Fibroblast of the aortic adventitia (primary cell): ENCODE measurements around the gene PTPMT1. TPM values are rescaled to one million over a fixed set of nuclear protein-coding genes. Genes with fewer than 3 reads are reported as not detected.

Experiments
- DNase-seq: peaks from one replicate; pipeline ENCODE4 v3.0.0-alpha.2; 2010; ENCODE audit warnings: low read depth
- H3K4me3 ChIP-seq: 2 replicates; pipeline ENCODE4 v1.5.1; 2011; ENCODE audit warnings: low read depth, mild to moderate bottlenecking, control low read depth, low read length, moderate library complexity
- CTCF ChIP-seq: IDR thresholded peaks from 2 replicates; pipeline ENCODE4 v1.5.1; 2011; ENCODE audit warnings: mild to moderate bottlenecking, low read length, control low read depth, inconsistent platforms; ENCODE audit not compliant: insufficient read depth
- total RNA-seq: library from RNA; depleted of rRNA; stranded (reverse); fragments of >200 nt; gene quantifications from 2 replicates; pipeline ENCODE4 v1.2.3, GENCODE V29; 2012; ENCODE audit warnings: low replicate concordance

PTPMT1 gene
- total RNA-seq, 1 donor = 44.1 TPM

DNA sequence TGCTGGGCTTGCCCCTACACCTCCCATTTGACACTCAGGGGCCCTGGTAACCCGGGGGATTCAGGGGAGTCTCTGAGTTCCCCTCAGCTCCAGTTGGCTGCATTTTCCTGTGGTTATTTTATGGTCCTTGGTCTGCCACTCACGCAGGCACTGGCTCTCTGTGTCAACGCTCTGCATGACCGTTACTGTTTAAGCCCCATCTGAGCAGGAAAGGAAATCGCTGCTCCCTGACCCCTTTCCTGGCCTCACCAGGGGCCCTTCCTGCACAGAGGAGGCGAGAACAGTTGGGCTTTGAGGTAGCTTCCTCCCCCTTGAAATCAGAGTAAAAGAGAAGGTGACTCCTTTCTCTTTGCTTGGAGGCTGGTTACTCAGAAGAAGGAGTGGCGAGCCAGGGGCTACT is 26.4 kb downstream of the PTPMT1 start:
- H3K4me3 ChIP-seq = no peak overlapping the region
- DNase-seq = no peak
- TF ChIP-seq CTCF = no peak

DNA sequence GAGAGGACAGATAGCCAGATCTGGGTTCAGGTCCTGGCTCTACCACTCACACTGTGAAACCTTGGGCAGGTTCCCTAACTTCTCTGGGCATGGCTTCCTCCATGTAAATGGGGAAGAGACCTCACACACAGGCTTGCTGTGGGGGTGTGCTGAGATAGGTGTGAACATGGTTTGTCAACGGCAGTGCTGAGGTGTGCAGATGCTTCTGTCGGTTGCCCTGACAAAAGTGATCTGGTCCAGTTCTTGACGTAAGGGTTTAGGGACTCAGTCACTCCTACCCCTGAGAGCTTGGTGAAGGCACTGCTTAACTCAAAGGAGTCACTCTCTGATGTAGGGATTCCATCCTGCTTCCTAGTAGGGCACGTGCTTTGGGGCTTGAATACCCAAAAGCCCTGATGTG is 26.9 kb downstream of the PTPMT1 start:
- DNase-seq = no peak
- no peak for TF ChIP-seq CTCF
- no peak overlapping the region for H3K4me3 ChIP-seq

- no peak for TF ChIP-seq CTCF
- DNase-seq = no peak
- no peak overlapping the region for H3K4me3 ChIP-seq
These were observed 27.6 kb downstream of the PTPMT1 start for GRCh38 chr11:47592970-47593369.

DNA sequence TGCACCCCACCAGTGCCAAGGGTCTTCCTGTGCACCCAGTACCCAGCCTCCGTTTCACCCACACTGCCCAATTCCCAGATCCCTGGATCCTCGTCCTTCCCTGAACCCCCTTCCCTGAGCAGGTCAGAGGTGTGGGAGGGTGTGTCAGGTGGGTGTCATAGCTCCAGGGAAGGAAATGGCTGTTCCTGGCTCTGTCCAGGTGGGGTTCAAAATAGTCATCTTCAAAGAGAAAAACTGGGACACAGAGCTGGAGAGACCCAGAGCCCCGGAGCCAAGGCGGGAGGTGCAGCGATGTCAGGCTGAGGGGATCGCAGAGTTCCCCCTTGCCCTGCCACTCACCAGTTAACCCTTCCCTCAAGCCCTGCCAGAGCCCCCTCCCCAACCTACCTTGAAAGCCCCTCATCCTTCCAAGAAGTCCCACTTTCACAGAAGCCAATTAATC is 28.1 kb downstream of the PTPMT1 start:
- DNase-seq = no peak
- TF ChIP-seq CTCF = no peak
- H3K4me3 ChIP-seq = no peak overlapping the region

GRCh38 chr11:47593934-47594855 is 28.8 kb downstream of the PTPMT1 start, which contains the start of gene C1QTNF4:
Gene C1QTNF4 (minus strand): TSS chr11:47594411. CDS start chr11:47590810, 3,601 bp downstream.
- no peak for DNase-seq
- H3K4me3 ChIP-seq = peak within 1 kb of the TSS; percentile 42
- TF ChIP-seq CTCF = no peak

GRCh38 chr11:47595029-47595428 is 29.6 kb downstream of the PTPMT1 start:
- H3K4me3 ChIP-seq = no peak overlapping the region
- no peak for DNase-seq
- no peak for TF ChIP-seq CTCF
